CD4-positive, alpha-beta T cell treated with Interleukin-15 for 1 hour (primary cell): ENCODE measurements around the gene LSM12.
"Not testable (repeated sequence)": the region's sequence is repeated elsewhere in the genome, so short reads cannot be mapped to it uniquely, and the experiment has no call there.

Source experiments
- DNase-seq: peaks from one replicate; pipeline ENCODE4 v3.0.0-alpha.2; 2020

Gene LSM12

GRCh38 chr17:44066204-44066930, at the start of gene LSM12:
LSM12 (minus strand) TSS chr17:44066671; CDS start chr17:44066587, 84 bp downstream.
- peak; percentile 87 for DNase-seq

GRCh38 chr17:44115585-44116415, 49.3 kb upstream of the LSM12 start:
- no peak for DNase-seq

GRCh38 chr17:44113868-44114840, 47.7 kb upstream of the LSM12 start:
- DNase-seq = no peak

GRCh38 chr17:44113382-44113781, 46.9 kb upstream of the LSM12 start:
- no peak for DNase-seq

- no peak for DNase-seq
These were observed 46.1 kb upstream of the LSM12 start for GRCh38 chr17:44112284-44113280.

- no peak for DNase-seq
These were observed 45.3 kb upstream of the LSM12 start for GRCh38 chr17:44111777-44112176.

GRCh38 chr17:44110823-44111633, 44.6 kb upstream of the LSM12 start:
- DNase-seq = peak; percentile 75

GRCh38 chr17:44110011-44110686, 43.7 kb upstream of the LSM12 start:
- no peak for DNase-seq

- DNase-seq = no peak
These were observed 42.8 kb upstream of the LSM12 start for GRCh38 chr17:44109312-44109630.

- no peak for DNase-seq
These were observed 42.2 kb upstream of the LSM12 start for GRCh38 chr17:44108440-44109311.

- DNase-seq = no peak
These were observed 40.3 kb upstream of the LSM12 start for GRCh38 chr17:44106801-44107200.

GRCh38 chr17:44105941-44106340, 39.5 kb upstream of the LSM12 start:
- no peak for DNase-seq

GRCh38 chr17:44105483-44105882, 39.0 kb upstream of the LSM12 start:
- DNase-seq = no peak

- no peak for DNase-seq
These were observed 36.6 kb upstream of the LSM12 start for GRCh38 chr17:44102849-44103622.

GRCh38 chr17:44101858-44102257, 35.4 kb upstream of the LSM12 start:
- DNase-seq = not testable (repeated sequence)

- DNase-seq = no peak
These were observed 30.9 kb upstream of the LSM12 start for GRCh38 chr17:44097110-44097958.
